ENCODE measurements around the gene AMOTL1.

The AMOTL1 gene

GRCh38 chr11:94741022-94741679 is 27.0 kb upstream of the AMOTL1 start:
- peak; percentile 65 for DNase-seq (ENCODE audit: low spot score)

GRCh38 chr11:94742665-94743064 is 25.5 kb upstream of the AMOTL1 start:
- DNase-seq (ENCODE audit: low spot score), result no peak

GRCh38 chr11:94746721-94747120 is 21.4 kb upstream of the AMOTL1 start:
- DNase-seq (ENCODE audit: low spot score), result no peak

GRCh38 chr11:94747146-94747545 is 21.0 kb upstream of the AMOTL1 start:
- no peak for DNase-seq (ENCODE audit: low spot score)

- DNase-seq (ENCODE audit: low spot score), result no peak
Measured at GRCh38 chr11:94747601-94748041, 20.5 kb upstream of the AMOTL1 start.

GRCh38 chr11:94749369-94749768 is 18.8 kb upstream of the AMOTL1 start:
- DNase-seq (ENCODE audit: low spot score), result no peak

GRCh38 chr11:94750319-94751217 is 17.6 kb upstream of the AMOTL1 start:
- DNase-seq (ENCODE audit: low spot score), result no peak

GRCh38 chr11:94751218-94751609 is 16.9 kb upstream of the AMOTL1 start:
- DNase-seq (ENCODE audit: low spot score), result no peak

- DNase-seq (ENCODE audit: low spot score), result no peak
Measured at GRCh38 chr11:94751786-94752185, 16.4 kb upstream of the AMOTL1 start.

GRCh38 chr11:94753630-94754029 is 14.5 kb upstream of the AMOTL1 start:
- no peak for DNase-seq (ENCODE audit: low spot score)

- no peak for DNase-seq (ENCODE audit: low spot score)
Measured at GRCh38 chr11:94754335-94754734, 13.8 kb upstream of the AMOTL1 start.

GRCh38 chr11:94754819-94755218 is 13.3 kb upstream of the AMOTL1 start:
- no peak for DNase-seq (ENCODE audit: low spot score)

GRCh38 chr11:94755494-94755893 is 12.7 kb upstream of the AMOTL1 start:
- DNase-seq (ENCODE audit: low spot score), result no peak

GRCh38 chr11:94757037-94757735 is 11.0 kb upstream of the AMOTL1 start:
- no peak for DNase-seq (ENCODE audit: low spot score)

- DNase-seq (ENCODE audit: low spot score), result no peak
Measured at GRCh38 chr11:94758666-94759065, 9.5 kb upstream of the AMOTL1 start.

- DNase-seq (ENCODE audit: low spot score), result no peak
Measured at GRCh38 chr11:94759522-94759921, 8.6 kb upstream of the AMOTL1 start.

- DNase-seq (ENCODE audit: low spot score), result no peak
Measured at GRCh38 chr11:94760296-94760695, 7.9 kb upstream of the AMOTL1 start.

GRCh38 chr11:94762208-94762607 is 5.9 kb upstream of the AMOTL1 start:
- DNase-seq (ENCODE audit: low spot score), result no peak

GRCh38 chr11:94762995-94763394 is 5.2 kb upstream of the AMOTL1 start:
- DNase-seq (ENCODE audit: low spot score), result no peak

GRCh38 chr11:94766713-94767206 is 1.4 kb upstream of the AMOTL1 start:
- no peak for DNase-seq (ENCODE audit: low spot score)

- no peak for DNase-seq (ENCODE audit: low spot score)
Measured at GRCh38 chr11:94767291-94767690, 865 bp upstream of the AMOTL1 start.

All from COLO829 (cell line).